ENCODE data around the gene ZFP36L2. TPM values are rescaled to one million over a fixed set of nuclear protein-coding genes. Genes with fewer than 3 reads are reported as not detected.
A peak's percentile ranks its signal among the peaks of the same experiment; 100 is the strongest.

ZFP36L2 gene
- total and polyA plus RNA-seq, 9 of the 15 experiments (the other 6 are each of a cell fraction or from before 2014, with no cell fraction given) = 4.1 to 60.6 (median 20.3) TPM

DNA sequence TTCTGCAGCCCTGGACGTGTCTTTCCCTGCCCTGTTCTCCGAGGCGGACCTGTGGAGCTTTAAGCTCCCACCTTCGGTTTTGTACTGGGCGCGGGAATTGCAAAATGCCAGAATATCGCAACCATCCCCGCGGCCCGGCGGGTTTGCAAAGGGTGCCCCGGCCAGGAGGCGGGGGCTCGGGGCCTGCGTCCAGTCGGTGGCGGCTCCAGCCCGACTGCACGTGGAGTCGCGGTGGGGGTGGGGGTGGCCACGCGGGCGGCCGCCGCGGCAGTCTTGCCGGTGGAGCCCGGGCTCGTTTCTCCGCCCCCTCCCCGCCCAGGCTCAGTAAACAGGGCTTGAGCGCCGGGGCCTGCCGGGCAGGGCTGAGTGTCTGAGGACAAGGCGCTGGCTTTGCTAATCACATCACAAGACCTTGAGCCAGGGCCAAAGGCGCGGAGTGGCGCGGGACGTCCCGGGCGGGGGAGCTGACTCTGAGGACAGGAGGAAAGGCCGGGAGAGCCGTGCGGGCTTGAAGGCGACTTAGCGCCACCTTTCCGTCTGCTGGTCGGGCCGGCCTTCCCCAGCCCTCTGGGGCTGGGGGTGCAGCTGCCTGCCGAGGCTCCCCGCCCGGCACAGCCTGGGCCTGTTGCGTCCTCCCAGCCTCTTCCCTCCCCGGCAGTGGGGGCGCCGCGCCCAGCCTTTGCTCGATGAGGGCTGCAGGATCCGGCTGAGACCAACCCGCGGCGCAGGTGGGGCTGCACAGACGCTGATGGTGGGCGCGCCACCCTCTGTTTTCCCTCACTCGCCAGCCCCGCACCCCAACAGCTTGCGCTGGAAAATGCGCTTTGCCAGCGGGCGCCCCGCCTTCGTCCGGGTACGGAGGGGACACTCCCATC is 786 bp upstream of the ZFP36L2 start (continued):
- no peak for TF ChIP-seq PURB (CRISPR knock-in tag; IDR thresholded peaks at IDR 0.05; ENCODE audit: low read depth)
- TF ChIP-seq RCOR1 (IDR thresholded peaks at IDR 0.05; ENCODE audit: borderline replicate concordance in 1 of 2, low read depth in 2 of 2, low read length in 2 of 2) = no peak; a peak in 2 of 4 replicates
- no peak for TF ChIP-seq ETV1 (tag; conservative IDR thresholded peaks at IDR 0.05; ENCODE audit: low read depth)
- TF ChIP-seq TAF1 (IDR thresholded peaks at IDR 0.05; ENCODE audit: control insufficient read depth, extremely low read depth, insufficient read depth, low read length, severe bottlenecking) = no peak
- no peak for TF ChIP-seq LCOR (CRISPR knock-in tag; IDR thresholded peaks at IDR 0.05)
- TF ChIP-seq ZNF589 (CRISPR knock-in tag; IDR thresholded peaks at IDR 0.05; ENCODE audit: low read depth) = peak; percentile 33; the same call in 1 of the 2 replicates
- TF ChIP-seq SIN3A (IDR thresholded peaks at IDR 0.05; ENCODE audit: borderline replicate concordance in 2 of 2, control insufficient read depth in 1 of 2, low read depth in 2 of 2, low read length in 2 of 2) = peak in 1 of 2 experiments; percentile 81; a peak in 1 of 4 replicates
- no peak for TF ChIP-seq FOS (IDR thresholded peaks at IDR 0.05; ENCODE audit: extremely low read depth, insufficient read length)
- no peak for TF ChIP-seq TBL1XR1 (IDR thresholded peaks at IDR 0.05; ENCODE audit: low read length in 2 of 2)
- TF ChIP-seq, protein P1, sequence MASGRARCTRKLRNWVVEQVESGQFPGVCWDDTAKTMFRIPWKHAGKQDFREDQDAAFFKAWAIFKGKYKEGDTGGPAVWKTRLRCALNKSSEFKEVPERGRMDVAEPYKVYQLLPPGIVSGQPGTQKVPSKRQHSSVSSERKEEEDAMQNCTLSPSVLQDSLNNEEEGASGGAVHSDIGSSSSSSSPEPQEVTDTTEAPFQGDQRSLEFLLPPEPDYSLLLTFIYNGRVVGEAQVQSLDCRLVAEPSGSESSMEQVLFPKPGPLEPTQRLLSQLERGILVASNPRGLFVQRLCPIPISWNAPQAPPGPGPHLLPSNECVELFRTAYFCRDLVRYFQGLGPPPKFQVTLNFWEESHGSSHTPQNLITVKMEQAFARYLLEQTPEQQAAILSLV (tag; IDR thresholded peaks at IDR 0.05) = no peak
- TF ChIP-seq CTBP1 (IDR thresholded peaks at IDR 0.05; ENCODE audit: borderline replicate concordance) = no peak; the same call in 1 of the 2 replicates
- no peak for TF ChIP-seq ZC3H8 (IDR thresholded peaks at IDR 0.05)
- TF ChIP-seq, protein P2, sequence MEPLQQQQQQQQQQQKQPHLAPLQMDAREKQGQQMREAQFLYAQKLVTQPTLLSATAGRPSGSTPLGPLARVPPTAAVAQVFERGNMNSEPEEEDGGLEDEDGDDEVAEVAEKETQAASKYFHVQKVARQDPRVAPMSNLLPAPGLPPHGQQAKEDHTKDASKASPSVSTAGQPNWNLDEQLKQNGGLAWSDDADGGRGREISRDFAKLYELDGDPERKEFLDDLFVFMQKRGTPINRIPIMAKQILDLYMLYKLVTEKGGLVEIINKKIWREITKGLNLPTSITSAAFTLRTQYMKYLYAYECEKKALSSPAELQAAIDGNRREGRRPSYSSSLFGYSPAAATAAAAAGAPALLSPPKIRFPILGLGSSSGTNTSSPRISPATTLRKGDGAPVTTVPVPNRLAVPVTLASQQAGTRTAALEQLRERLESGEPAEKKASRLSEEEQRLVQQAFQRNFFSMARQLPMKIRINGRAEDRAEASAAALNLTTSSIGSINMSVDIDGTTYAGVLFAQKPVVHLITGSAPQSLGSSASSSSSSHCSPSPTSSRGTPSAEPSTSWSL (CRISPR knock-in tag; IDR thresholded peaks at IDR 0.05; ENCODE audit: borderline replicate concordance) = no peak
- TF ChIP-seq EHMT2 (IDR thresholded peaks at IDR 0.05) = no peak
- no peak for TF ChIP-seq ZNF146 (CRISPR knock-in tag; IDR thresholded peaks at IDR 0.05; ENCODE audit: unreplicated experiment)
- TF ChIP-seq NEUROD1 (IDR thresholded peaks at IDR 0.05; ENCODE audit: borderline replicate concordance, low read depth, low read length, partially characterized antibody) = peak; percentile 23
- no peak for TF ChIP-seq MTA1 (IDR thresholded peaks at IDR 0.05; ENCODE audit: borderline replicate concordance)
- TF ChIP-seq MCM2 (IDR thresholded peaks at IDR 0.05; ENCODE audit: low read depth) = no peak
- no peak for TF ChIP-seq HOXB6 (CRISPR knock-in tag; IDR thresholded peaks at IDR 0.05; ENCODE audit: borderline replicate concordance)
- TF ChIP-seq, protein P3, sequence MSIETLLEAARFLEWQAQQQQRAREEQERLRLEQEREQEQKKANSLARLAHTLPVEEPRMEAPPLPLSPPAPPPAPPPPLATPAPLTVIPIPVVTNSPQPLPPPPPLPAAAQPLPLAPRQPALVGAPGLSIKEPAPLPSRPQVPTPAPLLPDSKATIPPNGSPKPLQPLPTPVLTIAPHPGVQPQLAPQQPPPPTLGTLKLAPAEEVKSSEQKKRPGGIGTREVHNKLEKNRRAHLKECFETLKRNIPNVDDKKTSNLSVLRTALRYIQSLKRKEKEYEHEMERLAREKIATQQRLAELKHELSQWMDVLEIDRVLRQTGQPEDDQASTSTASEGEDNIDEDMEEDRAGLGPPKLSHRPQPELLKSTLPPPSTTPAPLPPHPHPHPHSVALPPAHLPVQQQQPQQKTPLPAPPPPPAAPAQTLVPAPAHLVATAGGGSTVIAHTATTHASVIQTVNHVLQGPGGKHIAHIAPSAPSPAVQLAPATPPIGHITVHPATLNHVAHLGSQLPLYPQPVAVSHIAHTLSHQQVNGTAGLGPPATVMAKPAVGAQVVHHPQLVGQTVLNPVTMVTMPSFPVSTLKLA (conservative IDR thresholded peaks at IDR 0.05) = no peak

All from K562 (cell line).